H9 (cell line): ENCODE results near the gene FCGR3B. TPM values are rescaled to one million over a fixed set of nuclear protein-coding genes. Genes with fewer than 3 reads are reported as not detected.
"Not testable (repeated sequence)": the region's sequence is repeated elsewhere in the genome, so short reads cannot be mapped to it uniquely, and the experiment has no call there.

Experiments used
- DNase-seq: peaks from one replicate; pipeline ENCODE4 v3.0.0-alpha.2; 2017
- H2AFZ ChIP-seq: one replicate; pipeline ENCODE4 v1.6.1; 2013; ENCODE audit warnings: mild to moderate bottlenecking, low read length, control low read depth, moderate library complexity
- H2AK5ac ChIP-seq: 2 replicates; pipeline ENCODE4 v1.6.1; 2013; ENCODE audit warnings: low read length, control low read depth, mixed read lengths; ENCODE audit not compliant: insufficient read length
- H2BK120ac ChIP-seq: one replicate; pipeline ENCODE4 v1.6.1; 2013; ENCODE audit warnings: low read depth, mild to moderate bottlenecking, low read length, control low read depth, inconsistent platforms; ENCODE audit not compliant: poor library complexity, severe bottlenecking
- H2BK12ac ChIP-seq: 2 replicates; pipeline ENCODE4 v1.6.1; 2013; ENCODE audit warnings: low read length, control low read depth, mixed read lengths, low read depth; ENCODE audit not compliant: insufficient read length
- H2BK15ac ChIP-seq: 2 replicates; pipeline ENCODE4 v1.6.1; 2013; ENCODE audit warnings: low read depth, low read length, control low read depth
- H2BK20ac ChIP-seq: one replicate; pipeline ENCODE4 v1.6.1; 2013; ENCODE audit warnings: low read depth, mild to moderate bottlenecking, low read length, control low read depth, inconsistent platforms; ENCODE audit not compliant: poor library complexity, severe bottlenecking
- H2BK5ac ChIP-seq: 2 replicates; pipeline ENCODE4 v1.6.1; 2013; ENCODE audit warnings: low read length, control low read depth, mixed read lengths; ENCODE audit not compliant: insufficient read length
- H3K14ac ChIP-seq: 2 replicates; pipeline ENCODE4 v1.6.1; 2013; ENCODE audit warnings: low read length, control low read depth; ENCODE audit not compliant: insufficient read depth
- H3K18ac ChIP-seq: 2 replicates; pipeline ENCODE4 v1.6.1; 2013; ENCODE audit warnings: low read depth, mild to moderate bottlenecking, mixed read lengths, low read length, control low read depth; ENCODE audit not compliant: insufficient read length
- H3K23ac ChIP-seq: 2 replicates; pipeline ENCODE4 v1.6.1; 2013; ENCODE audit warnings: low read length, control low read depth, mixed read lengths, low read depth; ENCODE audit not compliant: insufficient read length
- H3K23me2 ChIP-seq: 2 replicates; pipeline ENCODE4 v1.6.1; 2013; ENCODE audit warnings: low read depth, mild to moderate bottlenecking, mixed read lengths, low read length, control low read depth; ENCODE audit not compliant: insufficient read length, poor library complexity, severe bottlenecking
- H3K27ac ChIP-seq: 2 replicates; pipeline ENCODE4 v1.5.1; 2013; ENCODE audit warnings: low read length, control low read depth, mixed read lengths, low read depth; ENCODE audit not compliant: insufficient read length
- H3K27me3 ChIP-seq: 2 replicates; pipeline ENCODE4 v1.6.1; 2013; ENCODE audit warnings: low read length, control low read depth, inconsistent platforms; ENCODE audit not compliant: insufficient read depth
- H3K4ac ChIP-seq: 2 replicates; pipeline ENCODE4 v1.6.1; 2013; ENCODE audit warnings: low read depth, mild to moderate bottlenecking, control low read depth, inconsistent platforms, low read length, moderate library complexity
- H3K4me1 ChIP-seq: 2 replicates; pipeline ENCODE4 v1.6.1; 2013; ENCODE audit warnings: low read length, control low read depth, inconsistent platforms; ENCODE audit not compliant: insufficient read depth
- H3K4me2 ChIP-seq: 2 replicates; pipeline ENCODE4 v1.6.1; 2013; ENCODE audit warnings: low read length, control low read depth, mixed read lengths; ENCODE audit not compliant: insufficient read length, insufficient read depth
- H3K56ac ChIP-seq: 2 replicates; pipeline ENCODE4 v1.6.1; 2013; ENCODE audit warnings: low read depth, mild to moderate bottlenecking, mixed read lengths, low read length, control low read depth; ENCODE audit not compliant: insufficient read length
- H3K79me1 ChIP-seq: 2 replicates; pipeline ENCODE4 v1.6.1; 2013; ENCODE audit warnings: low read depth, mild to moderate bottlenecking, moderate library complexity, low read length, control low read depth, inconsistent platforms; ENCODE audit not compliant: insufficient read depth, poor library complexity, severe bottlenecking
- H3K79me2 ChIP-seq: 2 replicates; pipeline ENCODE4 v1.6.1; 2013; ENCODE audit warnings: low read length, control low read depth, inconsistent platforms; ENCODE audit not compliant: insufficient read depth
- H3K9ac ChIP-seq: 2 replicates; pipeline ENCODE4 v1.6.1; 2013; ENCODE audit warnings: low read length, control low read depth, mixed read lengths; ENCODE audit not compliant: insufficient read length; ENCODE audit errors: extremely low read depth
- H3K9me3 ChIP-seq: one replicate; pipeline ENCODE4 v1.6.1; 2013; ENCODE audit warnings: low read depth, low read length, inconsistent platforms; ENCODE audit not compliant: control insufficient read depth
- H3T11ph ChIP-seq: one replicate; pipeline ENCODE4 v1.6.1; 2013; ENCODE audit warnings: mild to moderate bottlenecking, low read length, control low read depth, inconsistent platforms
- H4K20me1 ChIP-seq: one replicate; pipeline ENCODE4 v1.6.1; 2013; ENCODE audit not compliant: control insufficient read depth, insufficient read length, insufficient read depth
- H4K5ac ChIP-seq: 2 replicates; pipeline ENCODE4 v1.6.1; 2013; ENCODE audit warnings: low read depth, mild to moderate bottlenecking, mixed read lengths, low read length, control low read depth; ENCODE audit not compliant: insufficient read length
- H4K8ac ChIP-seq: replicated peaks from 2 replicates; pipeline ENCODE4 v1.6.1; 2013; ENCODE audit warnings: low read length, control low read depth, mixed read lengths, low read depth; ENCODE audit not compliant: insufficient read length
- H4K91ac ChIP-seq: 2 replicates; pipeline ENCODE4 v1.6.1; 2013; ENCODE audit warnings: low read depth, mild to moderate bottlenecking, moderate library complexity, mixed read lengths, low read length, control low read depth; ENCODE audit not compliant: insufficient read length
- H3K27ac Mint-ChIP-seq, 3 experiments: 2 replicates in 2 of 3; 3 replicates in 1 of 3; pipeline ENCODE4 v1.8.0; 2020 to 2021; ENCODE audit warnings: mixed read lengths in 3 of 3, mild to moderate bottlenecking in 1 of 3, moderate library complexity in 1 of 3
- H3K27me3 Mint-ChIP-seq: 2 replicates; pipeline ENCODE4 v1.8.0; 2021; ENCODE audit warnings: low read depth, mild to moderate bottlenecking, moderate library complexity, mixed read lengths
- H3K36me3 Mint-ChIP-seq, 3 experiments: 2 replicates in 2 of 3; 3 replicates in 1 of 3; pipeline ENCODE4 v1.8.0; 2020 to 2021; ENCODE audit warnings: low read depth in 3 of 3, mixed read lengths in 3 of 3; ENCODE audit not compliant: insufficient read depth in 1 of 3
- H3K4me1 Mint-ChIP-seq, 2 experiments: 2 replicates each; pipeline ENCODE4 v1.8.0; 2020; ENCODE audit warnings: mixed read lengths in 2 of 2
- H3K4me3 Mint-ChIP-seq, 2 experiments: 2 replicates in 1 of 2; 3 replicates in 1 of 2; pipeline ENCODE4 v1.8.0; 2020 to 2021; ENCODE audit warnings: mild to moderate bottlenecking in 2 of 2, mixed read lengths in 2 of 2, moderate library complexity in 1 of 2
- H3K9me3 Mint-ChIP-seq, 2 experiments: 2 replicates in 1 of 2; 3 replicates in 1 of 2; pipeline ENCODE4 v1.8.0; 2020; ENCODE audit warnings: mild to moderate bottlenecking in 2 of 2, mixed read lengths in 2 of 2, moderate library complexity in 1 of 2
- WGBS: extraction: QIAGEN DNeasy Blood & Tissue Kit; methylation state at CpG from one replicate; pipeline ENCODE4 v1.1.7; 2013; ENCODE audit warnings: missing lambda C conversion rate, low lambda C conversion rate, mixed read lengths; ENCODE audit not compliant: insufficient read length; ENCODE audit errors: extremely low coverage; 5-methylcytosine and 5-hydroxymethylcytosine counted together
- total RNA-seq: library from RNA; stranded (reverse); gene quantifications from 2 replicates; pipeline ENCODE4 v1.2.1, GENCODE V29; 2021

The FCGR3B gene
- total RNA-seq, 1 experiment from 2014 or later: not detected

- not testable (repeated sequence) for H3K4me1 Mint-ChIP-seq, H2AK5ac ChIP-seq, H3K18ac ChIP-seq, H3K9me3 ChIP-seq, H3K4me3 Mint-ChIP-seq, H3K23ac ChIP-seq, H2BK120ac ChIP-seq, DNase-seq, H3T11ph ChIP-seq, H3K27ac ChIP-seq, H2AFZ ChIP-seq, H3K9me3 Mint-ChIP-seq, H3K4ac ChIP-seq, H4K8ac ChIP-seq, H4K20me1 ChIP-seq, H3K23me2 ChIP-seq, H3K4me2 ChIP-seq, H3K56ac ChIP-seq, H3K4me1 ChIP-seq, H4K5ac ChIP-seq, H3K79me1 ChIP-seq, H2BK15ac ChIP-seq, H2BK5ac ChIP-seq, H3K27ac Mint-ChIP-seq, H3K36me3 Mint-ChIP-seq, H3K27me3 ChIP-seq, H4K91ac ChIP-seq, H3K79me2 ChIP-seq, H2BK12ac ChIP-seq, H3K9ac ChIP-seq, H3K14ac ChIP-seq, H2BK20ac ChIP-seq
- H3K27me3 Mint-ChIP-seq: peaks cover 11% of the 10 kb centered on the region
- WGBS: no CpG with 5 or more reads among the region's 12 CpGs
Measured at GRCh38 chr1:161605024-161605423, 26.0 kb downstream of the FCGR3B start.

- not testable (repeated sequence) for H2BK5ac ChIP-seq, H3K27ac ChIP-seq, DNase-seq, H2BK12ac ChIP-seq, H3K9me3 Mint-ChIP-seq, H3K14ac ChIP-seq, H4K5ac ChIP-seq, H3K27ac Mint-ChIP-seq, H3K4me1 ChIP-seq, H3K4me2 ChIP-seq, H3K9me3 ChIP-seq, H4K8ac ChIP-seq, H3K79me1 ChIP-seq, H3K23me2 ChIP-seq, H3K36me3 Mint-ChIP-seq, H3K18ac ChIP-seq, H2BK15ac ChIP-seq, H2AFZ ChIP-seq, H2BK120ac ChIP-seq, H3K27me3 ChIP-seq, H2BK20ac ChIP-seq, H3K56ac ChIP-seq, H3K79me2 ChIP-seq, H3K23ac ChIP-seq, H3K4ac ChIP-seq, H2AK5ac ChIP-seq, H3K27me3 Mint-ChIP-seq, H4K91ac ChIP-seq, H4K20me1 ChIP-seq, H3K4me3 Mint-ChIP-seq, H3T11ph ChIP-seq, H3K9ac ChIP-seq
- peaks cover 8 to 14% of the 10 kb centered on the region in 2 experiments for H3K4me1 Mint-ChIP-seq
- no CpG with 5 or more reads among the region's 3 CpGs for WGBS
Measured at GRCh38 chr1:161597077-161597476, 33.9 kb downstream of the FCGR3B start.
